GM12891 (cell line): ENCODE measurements around the gene NOG.

ENCODE experiments used
- POLR2A ChIP-seq: IDR thresholded peaks from 2 replicates; pipeline ENCODE4 v1.6.1; 2011; ENCODE audit warnings: low read depth, low read length, control low read depth
- POLR2AphosphoS5 ChIP-seq: IDR thresholded peaks from 2 replicates; pipeline ENCODE4 v1.6.1; 2011; ENCODE audit warnings: low read depth, low read length, control low read depth
- TAF1 ChIP-seq: IDR thresholded peaks from 2 replicates; pipeline ENCODE4 v1.6.1; 2011; ENCODE audit warnings: low read depth, low read length, control low read depth

- TF ChIP-seq POLR2A (no peak), POLR2AphosphoS5 (no peak), TAF1 (no peak)
Observed at GRCh38 chr17:56638591-56639051, 45.1 kb downstream of the NOG start.
